Bone marrow (tissue), 2 donors: Measurements from ENCODE around the gene NKD1.
"Not testable (repeated sequence)": the region's sequence is repeated elsewhere in the genome, so short reads cannot be mapped to it uniquely, and the experiment has no call there.

ENCODE experiments used
- DNase-seq, 2 donors: peaks; one replicate each; lab custom pipeline; 2025; lab: John Stamatoyannopoulos, UW

The NKD1 gene

DNA sequence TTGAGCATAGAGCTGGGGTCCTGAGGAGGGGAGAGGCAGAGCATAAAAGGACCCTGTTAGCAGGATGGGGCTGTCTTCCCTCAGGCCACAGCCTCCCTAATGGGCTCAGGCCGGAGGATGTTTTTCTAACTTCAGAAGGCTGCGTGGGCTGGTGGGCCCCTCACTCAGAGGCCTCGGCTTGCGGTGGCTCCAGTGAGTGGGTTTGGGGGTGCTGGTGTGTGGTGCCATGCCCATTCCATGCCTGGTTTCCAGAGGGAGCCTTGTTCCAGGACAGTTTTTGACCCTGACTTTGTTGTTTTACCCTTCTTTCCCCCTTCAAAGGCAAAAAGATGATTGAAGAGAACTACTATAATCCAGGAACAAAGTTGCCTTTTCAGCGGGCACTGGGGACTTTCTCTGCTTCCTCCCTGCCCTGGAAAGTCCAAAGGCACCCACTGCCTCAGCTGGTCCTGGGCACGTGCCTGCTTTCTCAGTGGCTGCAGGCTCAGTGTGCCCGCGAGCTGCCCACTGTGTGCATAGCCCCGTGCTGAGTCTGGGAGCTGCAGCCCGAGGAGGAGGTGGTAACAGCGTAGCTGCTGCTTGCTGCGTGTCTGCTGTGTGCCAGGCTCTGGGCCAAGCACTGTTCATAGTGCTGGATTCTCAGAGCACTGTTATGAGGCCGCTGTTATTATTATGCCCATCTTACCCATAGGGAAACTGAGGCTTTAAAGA, 11.8 kb downstream of the NKD1 start:
- no peak for DNase-seq

GRCh38 chr16:50560903-50561863, 13.0 kb downstream of the NKD1 start:
- DNase-seq, result no peak

GRCh38 chr16:50562657-50563056, 14.5 kb downstream of the NKD1 start:
- DNase-seq, result no peak

GRCh38 chr16:50563989-50564388, 15.8 kb downstream of the NKD1 start:
- DNase-seq, result no peak

GRCh38 chr16:50565428-50565827, 17.2 kb downstream of the NKD1 start:
- no peak for DNase-seq

GRCh38 chr16:50566014-50566962, 18.1 kb downstream of the NKD1 start:
- no peak for DNase-seq

DNA sequence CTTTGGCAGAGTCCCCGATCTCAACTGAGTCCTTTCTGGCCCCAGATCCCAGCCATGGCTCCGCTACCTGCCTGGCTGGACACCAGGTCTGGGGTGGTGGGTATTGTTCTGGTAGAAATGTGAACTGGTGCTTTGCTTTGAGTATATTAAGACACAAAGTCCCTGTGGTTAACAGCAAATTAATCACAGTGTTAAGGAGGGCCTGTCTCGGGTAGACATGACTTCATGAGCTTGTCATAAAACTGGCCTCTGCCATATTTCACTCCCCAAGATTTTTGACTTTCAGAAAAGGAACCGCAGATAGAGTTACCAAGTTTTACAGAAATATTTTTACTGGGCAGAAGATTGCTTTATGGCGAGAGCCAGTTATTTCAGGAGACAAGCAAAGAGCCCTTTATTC, 19.5 kb downstream of the NKD1 start:
- DNase-seq, result no peak

- DNase-seq, result no peak
These were observed 20.1 kb downstream of the NKD1 start for GRCh38 chr16:50568187-50568815.

- no peak for DNase-seq
These were observed 22.2 kb downstream of the NKD1 start for GRCh38 chr16:50570354-50570753.

DNA sequence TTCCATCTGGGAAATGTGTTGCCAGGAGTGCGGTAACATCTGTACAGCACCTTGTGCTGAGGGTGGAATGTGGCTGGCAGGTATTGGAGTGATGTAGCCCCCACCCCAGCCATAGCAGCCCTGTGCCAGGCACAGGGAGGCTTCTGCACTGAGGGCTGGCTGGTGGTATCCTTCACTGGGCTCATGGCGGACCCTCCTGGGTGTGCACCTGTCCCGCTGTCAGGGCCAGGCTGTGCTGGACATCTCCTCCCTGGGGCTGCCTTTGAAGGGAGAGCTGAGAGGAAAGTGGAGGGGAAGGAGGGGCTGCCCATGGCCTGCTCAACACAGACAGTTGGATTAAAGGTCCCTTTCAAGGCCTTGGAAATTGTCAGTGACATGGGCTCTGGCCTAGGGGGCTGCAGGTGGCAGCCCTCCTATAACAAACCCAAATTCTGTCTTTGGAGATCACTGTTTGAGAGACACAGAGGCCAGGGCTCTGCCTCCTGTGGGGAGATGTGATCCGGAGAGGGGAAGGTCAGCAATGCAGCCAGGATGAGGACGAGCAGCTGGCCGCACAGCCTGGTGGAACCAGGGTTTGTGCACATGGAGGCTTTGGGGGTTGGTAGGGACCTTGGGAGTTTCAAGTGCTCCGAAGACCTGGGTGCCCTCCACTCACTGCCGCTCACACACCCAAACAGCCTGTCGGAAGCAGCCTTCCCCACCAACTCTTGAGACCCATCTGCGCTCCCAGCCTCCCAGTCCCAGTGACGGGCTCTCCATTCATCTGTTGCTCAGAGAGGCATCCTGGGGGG, 22.8 kb downstream of the NKD1 start:
- DNase-seq, result no peak

DNA sequence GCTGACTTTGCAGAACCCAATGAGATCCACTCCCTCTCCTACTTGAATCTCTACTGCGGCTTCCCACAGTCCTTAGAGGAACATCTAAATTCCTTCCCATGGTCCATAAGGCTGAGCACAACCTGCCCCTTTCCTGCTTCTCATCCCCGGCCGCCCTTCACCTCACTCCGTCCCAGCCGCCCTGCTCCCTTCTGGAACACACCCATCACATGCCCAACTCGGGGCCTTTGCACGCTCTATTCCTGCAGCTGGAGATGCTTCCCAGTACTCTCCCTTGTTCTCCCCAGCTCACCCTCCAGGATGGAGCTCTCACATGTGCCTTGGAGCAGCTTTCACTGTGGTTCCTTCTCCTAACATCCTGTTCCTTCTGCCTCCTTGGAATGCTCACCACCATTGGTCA, 23.6 kb downstream of the NKD1 start:
- DNase-seq, result no peak

GRCh38 chr16:50572700-50573099, 24.5 kb downstream of the NKD1 start:
- no peak for DNase-seq

DNA sequence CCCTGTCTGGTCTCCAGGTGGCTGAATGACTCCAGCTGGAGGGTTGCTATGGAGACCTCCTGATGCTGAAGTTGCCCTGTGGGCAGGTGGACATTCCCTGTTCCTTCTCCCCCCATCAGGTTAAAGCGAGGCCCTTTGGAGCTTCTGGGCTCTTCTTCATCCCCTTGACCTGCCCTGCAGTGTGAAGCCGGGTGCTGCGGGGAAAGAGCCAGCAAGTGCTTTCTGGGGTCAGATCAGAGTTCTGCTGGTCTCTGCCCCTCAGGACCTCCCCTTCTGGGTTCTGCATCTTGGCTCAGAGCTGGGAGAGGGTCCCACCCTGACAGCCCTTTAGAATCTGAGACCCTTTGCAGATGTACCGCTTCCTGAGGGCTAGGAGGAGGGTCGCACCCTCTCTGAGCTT, 25.1 kb downstream of the NKD1 start:
- no peak for DNase-seq

GRCh38 chr16:50573947-50574744, 25.9 kb downstream of the NKD1 start:
- no peak for DNase-seq

- no peak for DNase-seq
These were observed 26.5 kb downstream of the NKD1 start for GRCh38 chr16:50574745-50575136.

DNA sequence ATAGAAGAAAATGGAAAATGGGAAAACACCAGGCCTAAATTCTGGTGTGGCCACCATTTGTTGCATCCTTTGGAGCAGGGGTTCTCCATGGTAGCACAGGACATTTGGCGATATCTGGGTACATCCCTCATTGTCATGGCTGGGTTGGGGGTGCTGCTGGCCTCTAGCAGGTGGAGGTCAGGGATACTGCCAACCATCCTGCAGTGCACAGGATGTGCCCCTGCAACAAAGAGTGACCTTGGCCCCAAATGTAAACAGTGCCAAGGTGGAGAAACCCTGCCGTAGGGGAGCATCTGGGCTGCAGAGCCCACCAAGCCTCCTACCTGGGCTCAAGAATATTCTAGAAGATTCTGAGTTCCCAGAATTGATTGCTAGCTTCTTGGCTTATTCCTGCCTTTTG, 27.5 kb downstream of the NKD1 start:
- no peak for DNase-seq

- DNase-seq, result no peak
These were observed 28.4 kb downstream of the NKD1 start for GRCh38 chr16:50576403-50577113.

DNA sequence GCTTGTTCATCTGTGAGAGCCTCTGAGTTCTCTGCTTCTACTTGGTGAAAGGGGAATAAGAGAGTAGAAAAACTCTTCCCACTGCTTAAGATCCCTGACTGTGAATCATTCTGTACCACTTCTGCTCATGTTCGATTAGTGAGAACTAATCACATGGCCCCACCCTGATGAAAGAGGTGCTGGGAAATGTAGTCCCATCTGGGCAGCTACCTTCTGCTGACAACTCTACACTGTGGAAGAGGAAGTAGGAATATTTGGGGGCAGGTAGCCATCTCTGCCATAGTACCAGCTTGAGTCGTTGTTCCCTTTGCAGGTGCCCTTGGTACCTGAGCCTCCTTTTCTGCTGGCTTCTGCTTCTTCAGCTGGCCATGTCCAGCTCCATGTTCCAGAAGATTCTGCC, 29.9 kb downstream of the NKD1 start:
- no peak for DNase-seq

DNA sequence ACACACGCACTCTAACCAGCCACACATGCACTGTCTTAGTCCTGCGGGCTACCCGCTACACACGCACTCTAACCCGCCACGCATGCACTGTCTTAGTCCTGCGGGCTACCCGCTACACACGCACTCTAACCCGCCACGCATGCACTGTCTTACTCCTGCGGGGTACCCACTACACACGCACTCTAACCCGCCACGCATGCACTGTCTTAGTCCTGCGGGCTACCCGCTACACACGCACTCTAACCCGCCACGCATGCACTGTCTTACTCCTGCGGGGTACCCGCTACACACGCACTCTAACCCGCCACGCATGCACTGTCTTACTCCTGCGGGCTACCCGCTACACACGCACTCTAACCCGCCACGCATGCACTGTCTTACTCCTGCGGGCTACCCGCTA, 31.2 kb downstream of the NKD1 start:
- DNase-seq, result not testable (repeated sequence)
